Thyroid gland (tissue), 4 donors: Measurements from ENCODE around the gene NTN5. TPM values are rescaled to one million over a fixed set of nuclear protein-coding genes. Genes with fewer than 3 reads are reported as not detected.
"Not testable (repeated sequence)": the region's sequence is repeated elsewhere in the genome, so short reads cannot be mapped to it uniquely, and the experiment has no call there.

Experiments used
- DNase-seq, 2 donors: peaks; one replicate each; pipeline ENCODE4 v3.0.0-alpha.2; 2019
- H3K27ac ChIP-seq, 3 donors: fragments of 200-600 bp; sonication (generic); 1 replicate in 2 of 3; 2 replicates in 1 of 3; pipeline ENCODE4 v1.5.1; 2016 to 2019; ENCODE audit warnings: mild to moderate bottlenecking in 1 of 3, moderate library complexity in 1 of 3
- H3K27me3 ChIP-seq: fragments of 200-600 bp; sonication (generic); one replicate; pipeline ENCODE4 v1.5.1; 2019
- H3K36me3 ChIP-seq, 2 donors: fragments of 200-600 bp; sonication (generic); one replicate each; pipeline ENCODE4 v1.5.1; 2016 to 2019
- H3K4me1 ChIP-seq, 2 donors: fragments of 200-600 bp; sonication (generic); one replicate each; pipeline ENCODE4 v1.5.1; 2017 to 2019
- H3K4me3 ChIP-seq, 3 donors: fragments of 200-600 bp; sonication (generic); replicated peaks in 1 of 3; 1 replicate in 2 of 3; 2 replicates in 1 of 3; pipeline ENCODE4 v1.5.1; 2016; ENCODE audit warnings: mild to moderate bottlenecking in 1 of 3
- H3K9me3 ChIP-seq: fragments of 200-600 bp; sonication (generic); one replicate; pipeline ENCODE4 v1.5.1; 2017
- CTCF ChIP-seq, 6 experiments: fragments of 200-600 bp in 3 of 6; fragments of 450-650 bp in 3 of 6; sonication (generic) in 3 of 6; IDR thresholded peaks; one replicate each; pipeline ENCODE4 v1.5.1; 2016 to 2019; ENCODE audit warnings: antibody characterized with exemption in 6 of 6, mild to moderate bottlenecking in 2 of 6, inconsistent platforms in 1 of 6, moderate library complexity in 1 of 6
- POLR2A ChIP-seq, 2 donors: fragments of 450-650 bp; IDR thresholded peaks; one replicate each; pipeline ENCODE4 v1.6.1; 2017; ENCODE audit warnings: antibody characterized with exemption in 2 of 2, mild to moderate bottlenecking in 2 of 2, moderate library complexity in 1 of 2
- WGBS, 2 donors: methylation state at CpG; one replicate each; pipeline ENCODE4 v1.1.5; 2017; 5-methylcytosine and 5-hydroxymethylcytosine counted together
- intact Hi-C: fragments of 100-400 bp; cut with DNase I; formaldehyde crosslinking; loops from one replicate; pipeline ENCODE4 v1.15.1; 2023
- total RNA-seq, 4 donors: library from RNA; depleted of rRNA; stranded (reverse); fragments of >200 nt; gene quantifications; one replicate each; pipeline ENCODE4 v1.2.3, GENCODE V29; 2016

Gene NTN5
- total RNA-seq, 4 donors from 2014 or later = 0.45 to 1.2 (median 0.78) TPM; not detected in 1

- H3K36me3 ChIP-seq = no peaks in the 10 kb centered on the region
- DNase-seq = no peak
- no peak overlapping the region for H3K4me3 ChIP-seq
- H3K4me1 ChIP-seq = peaks cover 0 to 4% of the 10 kb centered on the region in 2 donors
- intact Hi-C loops = no loop called here
- no peak overlapping the region for H3K27ac ChIP-seq
- no peaks in the 10 kb centered on the region for H3K9me3 ChIP-seq
- TF ChIP-seq CTCF (IDR thresholded peaks at IDR 0.05) (no peak), POLR2A (IDR thresholded peaks at IDR 0.05) (no peak)
- 84 to 89% methylated on average over 3 of the region's 3 CpGs for WGBS, 2 donors
- no peaks in the 10 kb centered on the region for H3K27me3 ChIP-seq
Measured at GRCh38 chr19:48686088-48686487, 13.3 kb upstream of the NTN5 start.

GRCh38 chr19:48685583-48685982 lies 12.8 kb upstream of the NTN5 start:
- DNase-seq = peak in 1 of 2 donors; percentile 18
- intact Hi-C loops = no loop called here
- 70 to 78% methylated on average over 9 of the region's 9 CpGs for WGBS, 2 donors

GRCh38 chr19:48683349-48683748 lies 10.5 kb upstream of the NTN5 start:
- peaks cover 0 to 4% of the 10 kb centered on the region in 2 donors for H3K4me1 ChIP-seq
- intact Hi-C loops = no loop called here
- TF ChIP-seq CTCF (IDR thresholded peaks at IDR 0.05) (no peak), POLR2A (IDR thresholded peaks at IDR 0.05) (no peak)
- no peak overlapping the region for H3K4me3 ChIP-seq
- H3K36me3 ChIP-seq = no peaks in the 10 kb centered on the region
- peak; percentile 71 to 75 for DNase-seq
- 37 to 47% methylated on average over 11 of the region's 11 CpGs for WGBS, 2 donors
- H3K9me3 ChIP-seq = no peaks in the 10 kb centered on the region
- no peaks in the 10 kb centered on the region for H3K27me3 ChIP-seq
- no peak overlapping the region for H3K27ac ChIP-seq

More at GRCh38 chr19:48685583-48685982, 12.8 kb upstream of the NTN5 start:
- Histone ChIP-seq H3K36me3 (no peaks in the 10 kb centered on the region), H3K27me3 (no peaks in the 10 kb centered on the region), H3K4me1 (peaks cover 0 to 4% of the 10 kb centered on the region in 2 donors), H3K9me3 (no peaks in the 10 kb centered on the region), H3K27ac (no peak overlapping the region), H3K4me3 (no peak overlapping the region)
- TF ChIP-seq POLR2A (IDR thresholded peaks at IDR 0.05) (no peak), CTCF (IDR thresholded peaks at IDR 0.05) (no peak)

GRCh38 chr19:48681127-48681470 lies 8.3 kb upstream of the NTN5 start:
- no peaks in the 10 kb centered on the region for H3K36me3 ChIP-seq
- intact Hi-C loops = no loop called here
- no peak overlapping the region for H3K4me3 ChIP-seq
- DNase-seq = no peak
- H3K9me3 ChIP-seq = no peaks in the 10 kb centered on the region
- no peaks in the 10 kb centered on the region for H3K27me3 ChIP-seq
- no peak overlapping the region for H3K27ac ChIP-seq
- WGBS, 2 donors = 87 to 97% methylated on average over 7 of the region's 7 CpGs
- H3K4me1 ChIP-seq = no peaks in the 10 kb centered on the region
- no peak for TF ChIP-seq POLR2A (IDR thresholded peaks at IDR 0.05)
- no peak for TF ChIP-seq CTCF (IDR thresholded peaks at IDR 0.05)

GRCh38 chr19:48680436-48681126 lies 7.8 kb upstream of the NTN5 start:
- H3K4me1 ChIP-seq = peaks cover 1 to 2% of the 10 kb centered on the region in 2 donors
- no peaks in the 10 kb centered on the region for H3K36me3 ChIP-seq
- no peak for TF ChIP-seq POLR2A (IDR thresholded peaks at IDR 0.05)
- TF ChIP-seq CTCF (IDR thresholded peaks at IDR 0.05) = no peak
- no peak for DNase-seq
- no peak overlapping the region for H3K27ac ChIP-seq
- intact Hi-C loops = no loop called here
- H3K4me3 ChIP-seq = no peak overlapping the region
- WGBS, 2 donors = 92 to 96% methylated on average over 17 to 28 of the region's 45 CpGs
- H3K9me3 ChIP-seq = no peaks in the 10 kb centered on the region
- no peaks in the 10 kb centered on the region for H3K27me3 ChIP-seq

GRCh38 chr19:48680006-48680405 lies 7.2 kb upstream of the NTN5 start:
- intact Hi-C loops, H3K9me3 ChIP-seq, H3K27ac ChIP-seq, H3K4me3 ChIP-seq, H3K27me3 ChIP-seq, H3K4me1 ChIP-seq, DNase-seq, H3K36me3 ChIP-seq: not testable (repeated sequence)
- WGBS, 2 donors = 94 to 95% methylated on average over 16 to 19 of the region's 19 CpGs
